Measurements from ENCODE around the gene FOXQ1. TPM values are rescaled to one million over a fixed set of nuclear protein-coding genes. Genes with fewer than 3 reads are reported as not detected.

The FOXQ1 gene
- total and polyA plus RNA-seq, 4 donors: 0.28 to 1.1 TPM; not detected in 2

- TF ChIP-seq TAF1 (conservative IDR thresholded peaks at IDR 0.05): no peak
- no peak for TF ChIP-seq RXRA (IDR thresholded peaks at IDR 0.05)
- TF ChIP-seq YY1 (IDR thresholded peaks at IDR 0.05): no peak
- TF ChIP-seq FOXA1 (IDR thresholded peaks at IDR 0.05): no peak
Observed at GRCh38 chr6:1266686-1267056, 45.2 kb upstream of the FOXQ1 start (continued).

GRCh38 chr6:1267057-1267732 lies 44.7 kb upstream of the FOXQ1 start:
- no peak overlapping the region for H3K4me3 ChIP-seq (ENCODE audit: low read depth in 1 of 3, low read length in 3 of 3)
- WGBS: 78% methylated on average over 8 of the region's 8 CpGs
- H3K27ac ChIP-seq (ENCODE audit: low read depth in 1 of 2, low read length in 2 of 2): no peak overlapping the region
- no peaks in the 10 kb centered on the region for H3K27me3 ChIP-seq (ENCODE audit: control insufficient read depth in 4 of 4, insufficient read depth in 4 of 4, low read length in 3 of 4)
- no peaks in the 10 kb centered on the region for H3K4me1 ChIP-seq (ENCODE audit: control insufficient read depth in 4 of 4, insufficient read depth in 4 of 4, low read length in 3 of 4)
- DNase-seq (ENCODE audit: low spot score): no peak
- H3K9ac ChIP-seq (ENCODE audit: low read depth in 1 of 2, low read length in 2 of 2): no peak overlapping the region
- no peaks in the 10 kb centered on the region for H3K9me3 ChIP-seq (ENCODE audit: control insufficient read depth in 4 of 4, low read length in 3 of 4)
- no peaks in the 10 kb centered on the region for H3K36me3 ChIP-seq (ENCODE audit: control insufficient read depth in 4 of 4, insufficient read depth in 3 of 4, low read depth in 1 of 4, low read length in 3 of 4)
- TF ChIP-seq NR2F2 (IDR thresholded peaks at IDR 0.05) (no peak), JUND (IDR thresholded peaks at IDR 0.05) (no peak), SP1 (IDR thresholded peaks at IDR 0.05) (no peak), RXRA (IDR thresholded peaks at IDR 0.05) (no peak), FOXA2 (IDR thresholded peaks at IDR 0.05) (no peak), HNF4A (conservative IDR thresholded peaks at IDR 0.05) (no peak), ATF3 (IDR thresholded peaks at IDR 0.05) (no peak), EGR1 (IDR thresholded peaks at IDR 0.05; ENCODE audit: low read depth in 2 of 2) (no peak), ZBTB33 (IDR thresholded peaks at IDR 0.05) (no peak), RAD21 (IDR thresholded peaks at IDR 0.05) (no peak), YY1 (IDR thresholded peaks at IDR 0.05) (no peak), TAF1 (conservative IDR thresholded peaks at IDR 0.05) (no peak), GABPA (IDR thresholded peaks at IDR 0.05 in 1 of 2, conservative IDR thresholded peaks at IDR 0.05 in 1 of 2) (no peak), MAX (IDR thresholded peaks at IDR 0.05) (no peak)

- no peak for DNase-seq (ENCODE audit: low spot score)
- WGBS: 69% methylated on average over 18 of the region's 18 CpGs
- TF ChIP-seq TAF1 (conservative IDR thresholded peaks at IDR 0.05) (no peak), HNF4A (conservative IDR thresholded peaks at IDR 0.05) (peak; percentile 10 to 33)
- Histone ChIP-seq H3K36me3 (ENCODE audit: control insufficient read depth in 4 of 4, insufficient read depth in 3 of 4, low read depth in 1 of 4, low read length in 3 of 4) (no peaks in the 10 kb centered on the region), H3K9me3 (ENCODE audit: control insufficient read depth in 4 of 4, low read length in 3 of 4) (peaks cover 0 to 3% (median 0%) of the 10 kb centered on the region in 4 donors), H3K9ac (ENCODE audit: low read depth in 1 of 2, low read length in 2 of 2) (no peak overlapping the region), H3K4me1 (ENCODE audit: control insufficient read depth in 4 of 4, insufficient read depth in 4 of 4, low read length in 3 of 4) (no peaks in the 10 kb centered on the region), H3K27ac (ENCODE audit: low read depth in 1 of 2, low read length in 2 of 2) (no peak overlapping the region), H3K27me3 (ENCODE audit: control insufficient read depth in 4 of 4, insufficient read depth in 4 of 4, low read length in 3 of 4) (no peaks in the 10 kb centered on the region), H3K4me3 (ENCODE audit: low read depth in 1 of 3, low read length in 3 of 3) (no peak overlapping the region)
Observed at GRCh38 chr6:1267790-1268762, 43.8 kb upstream of the FOXQ1 start.
